GM20000 (cell line): ENCODE results near the gene LIN9.
A peak's percentile ranks its signal among the peaks of the same experiment; 100 is the strongest.

Experiments used
- DNase-seq: peaks from one replicate; pipeline ENCODE4 v3.0.0; 2012; ENCODE audit warnings: low spot score
- CTCF ChIP-seq: IDR thresholded peaks from 2 replicates; pipeline ENCODE4 v1.5.1; 2012; ENCODE audit warnings: mild to moderate bottlenecking, control low read depth; ENCODE audit errors: extremely low read depth, missing control alignments

LIN9 gene

GRCh38 chr1:226226601-226227000 is 82.4 kb downstream of the LIN9 start:
- peak; percentile 63 for DNase-seq
- no peak for TF ChIP-seq CTCF

- peak; percentile 28 for TF ChIP-seq CTCF
- DNase-seq, result peak; percentile 79
Measured at GRCh38 chr1:226223786-226224244, 85.1 kb downstream of the LIN9 start.

DNA sequence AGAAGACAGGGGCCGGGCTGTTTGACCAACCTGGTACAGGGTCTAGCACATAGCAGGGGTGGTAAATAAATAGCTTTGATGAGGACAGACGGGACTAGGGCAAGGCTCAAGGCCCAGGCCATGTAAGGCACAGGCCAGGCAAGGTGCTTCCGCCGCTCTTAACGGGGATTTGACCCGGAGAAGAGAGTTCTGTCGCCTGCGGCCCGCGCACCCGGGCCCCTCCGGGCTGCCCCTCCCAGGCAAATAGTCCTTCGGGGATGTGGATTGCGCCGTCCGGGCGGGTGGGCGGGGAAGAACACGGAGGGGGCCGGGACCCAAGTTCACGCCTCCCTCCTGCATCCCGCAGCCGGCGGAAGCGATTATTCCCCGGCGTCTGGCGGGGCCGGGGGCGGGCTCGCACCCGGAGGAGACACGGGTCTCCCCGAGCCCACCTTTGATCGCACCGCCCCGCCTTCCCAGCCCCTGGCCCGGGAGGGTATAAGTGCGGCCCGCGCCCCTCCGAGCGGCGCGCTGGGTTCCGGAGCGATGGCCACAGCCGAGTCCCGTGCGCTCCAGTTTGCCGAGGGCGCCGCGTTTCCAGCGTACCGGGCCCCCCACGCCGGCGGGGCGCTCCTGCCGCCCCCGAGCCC is 85.7 kb downstream of the LIN9 start, which contains the start of gene MIXL1:
MIXL1 (plus strand) TSS at position 508 of the 629 bp plus-strand sequence; CDS start at position 526, 18 bp downstream.
- TF ChIP-seq CTCF, result no peak
- peak; percentile 48 for DNase-seq

GRCh38 chr1:226222686-226223085 is 86.3 kb downstream of the LIN9 start:
- TF ChIP-seq CTCF, result no peak
- no peak for DNase-seq

DNA sequence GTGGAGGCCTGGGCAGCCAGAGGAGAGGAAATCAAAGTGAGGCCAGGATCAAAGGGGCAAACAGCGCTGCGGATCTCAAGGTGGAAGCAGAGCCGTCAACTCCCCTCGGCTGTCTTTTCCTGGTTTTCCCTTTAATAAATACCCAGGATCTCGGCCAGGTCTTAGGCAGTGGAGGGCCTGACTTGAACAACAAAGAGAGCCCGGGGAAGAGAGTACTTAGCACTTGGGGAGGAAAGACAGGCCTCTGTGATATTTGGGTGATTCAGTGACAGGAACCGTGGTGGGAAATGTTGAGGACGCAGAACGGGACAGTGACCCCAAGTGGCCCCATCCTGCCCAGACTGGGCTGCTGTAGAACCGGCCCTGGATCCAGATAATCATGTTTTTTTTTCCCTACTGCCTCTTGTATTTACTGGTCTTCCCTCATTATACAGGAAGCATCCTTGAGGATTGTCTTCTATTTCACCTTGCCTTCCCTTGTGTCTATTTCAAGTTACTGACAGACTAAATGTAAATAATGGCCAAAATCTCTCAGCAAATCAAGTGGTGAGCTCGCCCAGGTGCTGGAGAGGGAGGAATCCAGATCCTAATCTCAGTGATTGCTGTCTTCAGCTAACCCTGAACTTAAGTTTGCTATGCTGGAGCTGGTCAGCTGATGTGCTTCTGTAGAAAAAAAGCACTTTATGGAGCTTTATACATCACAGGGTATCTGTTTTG is 88.3 kb downstream of the LIN9 start:
- no peak for DNase-seq

DNA sequence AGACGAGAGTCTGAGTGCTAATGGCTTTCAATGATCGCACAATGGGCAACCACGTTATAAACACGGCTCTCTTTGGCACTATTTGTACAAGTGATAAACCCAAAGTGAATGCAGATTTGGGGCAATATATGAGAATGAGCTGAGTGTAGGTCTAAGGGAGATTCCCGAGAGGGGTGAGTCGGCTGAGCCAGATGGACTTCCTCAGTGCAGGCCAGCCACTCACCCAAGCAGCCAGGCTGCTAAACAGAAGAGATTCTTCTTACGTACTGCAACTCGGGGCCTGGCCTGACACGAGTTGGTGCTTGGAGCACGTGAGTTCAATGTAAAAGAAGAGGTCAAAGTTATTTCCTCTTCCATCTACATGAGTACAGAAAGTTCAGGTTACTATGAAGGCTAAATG is 91.7 kb downstream of the LIN9 start:
- TF ChIP-seq CTCF, result no peak
- no peak for DNase-seq

More for the DNA sequence above, 88.3 kb downstream of the LIN9 start:
- TF ChIP-seq CTCF, result no peak

DNA sequence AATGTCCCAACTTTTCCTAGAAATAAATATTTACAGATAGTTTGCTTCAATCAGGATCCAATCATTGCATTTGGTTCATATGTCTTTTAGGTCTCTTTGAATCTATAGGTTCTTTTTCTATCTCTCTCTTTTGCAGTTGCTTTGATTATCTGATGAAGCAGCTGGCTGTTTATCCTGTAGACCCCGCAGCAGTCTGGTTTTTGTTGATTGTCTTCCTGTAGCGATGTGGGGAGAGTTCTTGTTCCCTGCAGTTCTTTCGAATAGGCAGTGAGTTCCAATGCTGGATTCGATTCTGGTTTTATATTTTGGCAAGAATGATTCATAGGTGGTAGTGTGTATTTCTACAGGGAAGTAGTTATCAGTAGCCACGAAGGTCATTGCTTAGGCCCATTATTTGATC is 92.9 kb downstream of the LIN9 start:
- no peak for TF ChIP-seq CTCF
- DNase-seq, result no peak
